ENCODE results near the gene COPZ2. TPM values are rescaled to one million over a fixed set of nuclear protein-coding genes. Genes with fewer than 3 reads are reported as not detected.

COPZ2 gene
- total and polyA plus RNA-seq, 11 donors, result 13.2 to 64.3 (median 48.2) TPM

DNA sequence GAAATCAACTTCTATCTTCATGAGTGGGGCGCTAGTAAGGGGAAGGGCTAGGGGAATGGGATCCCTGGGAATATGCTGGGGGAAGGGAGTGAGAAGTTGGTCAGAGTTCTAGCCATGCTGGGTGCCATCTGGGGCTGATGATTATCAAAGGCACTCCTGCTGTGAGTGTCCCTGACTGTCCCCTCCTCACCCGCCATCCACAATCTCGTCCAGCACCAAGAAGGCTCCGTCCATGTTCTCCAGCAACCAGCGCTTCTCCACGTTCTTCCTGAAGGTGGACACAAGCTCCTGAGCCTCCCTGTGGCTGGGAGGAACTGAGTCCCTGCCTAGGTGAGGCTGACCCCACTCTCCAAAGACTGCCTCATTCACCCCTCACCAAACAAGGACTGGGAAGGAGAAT lies 5.6 kb downstream of the COPZ2 start:
- 85 to 92% (median 90%) methylated on average over 6 of the region's 6 CpGs for WGBS, 4 donors
- DNase-seq (no peak), ATAC-seq (no peak)
- TF ChIP-seq, protein P1, sequence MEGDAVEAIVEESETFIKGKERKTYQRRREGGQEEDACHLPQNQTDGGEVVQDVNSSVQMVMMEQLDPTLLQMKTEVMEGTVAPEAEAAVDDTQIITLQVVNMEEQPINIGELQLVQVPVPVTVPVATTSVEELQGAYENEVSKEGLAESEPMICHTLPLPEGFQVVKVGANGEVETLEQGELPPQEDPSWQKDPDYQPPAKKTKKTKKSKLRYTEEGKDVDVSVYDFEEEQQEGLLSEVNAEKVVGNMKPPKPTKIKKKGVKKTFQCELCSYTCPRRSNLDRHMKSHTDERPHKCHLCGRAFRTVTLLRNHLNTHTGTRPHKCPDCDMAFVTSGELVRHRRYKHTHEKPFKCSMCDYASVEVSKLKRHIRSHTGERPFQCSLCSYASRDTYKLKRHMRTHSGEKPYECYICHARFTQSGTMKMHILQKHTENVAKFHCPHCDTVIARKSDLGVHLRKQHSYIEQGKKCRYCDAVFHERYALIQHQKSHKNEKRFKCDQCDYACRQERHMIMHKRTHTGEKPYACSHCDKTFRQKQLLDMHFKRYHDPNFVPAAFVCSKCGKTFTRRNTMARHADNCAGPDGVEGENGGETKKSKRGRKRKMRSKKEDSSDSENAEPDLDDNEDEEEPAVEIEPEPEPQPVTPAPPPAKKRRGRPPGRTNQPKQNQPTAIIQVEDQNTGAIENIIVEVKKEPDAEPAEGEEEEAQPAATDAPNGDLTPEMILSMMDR (IDR thresholded peaks at IDR 0.05), result no peak
- no peak for TF ChIP-seq POLR2A (IDR thresholded peaks at IDR 0.05)
- H3K27me3 ChIP-seq, result peaks cover 0 to 9% (median 0%) of the 10 kb centered on the region in 9 donors
- H3K36me3 ChIP-seq, result peaks cover 0 to 14% (median 0%) of the 10 kb centered on the region in 9 donors
- intact Hi-C loops (cut with DNase I), result no loop called here
- H3K9me3 ChIP-seq, result no peaks in the 10 kb centered on the region
- no peak overlapping the region for H3K4me3 ChIP-seq
- H3K27ac ChIP-seq, result peak overlapping the region in 1 of 12 donors; percentile 9
- peaks cover 0 to 19% (median 13%) of the 10 kb centered on the region in 12 donors for H3K4me1 ChIP-seq

DNA sequence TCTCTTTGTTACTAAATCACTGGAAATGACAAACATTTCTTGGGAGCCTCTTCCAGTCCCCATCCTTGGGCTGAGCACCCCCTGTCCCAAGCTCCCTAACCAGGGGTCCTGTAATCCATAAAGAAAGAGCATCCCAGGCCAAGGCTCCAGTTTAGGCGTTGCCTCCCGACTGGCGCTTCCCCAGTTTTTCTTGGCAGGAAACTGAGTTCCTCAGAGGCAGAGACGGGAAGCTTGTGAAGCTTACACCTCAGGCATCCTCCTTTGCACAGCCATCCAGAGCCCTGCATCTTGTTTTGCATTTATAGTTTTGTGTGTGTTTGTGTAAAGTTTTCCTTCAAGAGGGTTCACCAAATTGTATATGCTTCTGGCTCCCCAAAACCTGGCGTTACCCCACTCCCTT lies 7.1 kb downstream of the COPZ2 start:
- peak overlapping the region in 1 of 12 donors; percentile 1 for H3K4me3 ChIP-seq
- peaks cover 5 to 26% (median 21%) of the 10 kb centered on the region in 12 donors for H3K4me1 ChIP-seq
- peak in 2 of 5 donors; percentile 37 to 41 for DNase-seq
- intact Hi-C loops (cut with DNase I), result no loop called here
- H3K27me3 ChIP-seq, result peaks cover 0 to 3% (median 0%) of the 10 kb centered on the region in 9 donors
- TF ChIP-seq, protein P1 (IDR thresholded peaks at IDR 0.05), result no peak
- TF ChIP-seq POLR2A (IDR thresholded peaks at IDR 0.05), result no peak
- no peaks in the 10 kb centered on the region for H3K9me3 ChIP-seq
- ATAC-seq, result no peak
- peak overlapping the region in 7 of 12 donors; percentile 7 to 55 (median 44) for H3K27ac ChIP-seq
- H3K36me3 ChIP-seq, result peaks cover 0 to 14% (median 0%) of the 10 kb centered on the region in 9 donors
- WGBS, 4 donors, result 38 to 50% (median 40%) methylated on average over 5 of the region's 5 CpGs

DNA sequence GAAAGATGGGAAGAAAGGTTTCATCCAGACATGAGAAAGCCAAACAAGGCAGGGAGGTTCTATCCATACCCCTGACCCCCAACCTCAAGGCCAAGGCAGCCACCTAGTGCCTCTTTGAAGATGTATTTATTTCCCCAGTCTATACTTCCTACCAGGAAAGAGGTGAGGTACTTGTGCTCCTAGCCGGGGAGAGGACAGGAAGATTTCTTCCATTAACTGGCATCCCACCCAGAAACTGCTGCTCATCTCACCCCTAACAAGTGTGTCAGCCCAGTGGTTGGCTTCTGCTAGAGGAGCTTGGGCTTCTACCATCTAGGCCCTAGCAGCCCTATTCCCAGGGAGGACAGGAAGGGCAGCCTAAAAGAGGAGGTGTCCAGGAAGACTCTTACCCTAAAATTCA lies 8.9 kb downstream of the COPZ2 start:
- Histone ChIP-seq H3K4me3 (no peak overlapping the region), H3K4me1 (peaks cover 6 to 39% (median 34%) of the 10 kb centered on the region in 12 donors), H3K9me3 (no peaks in the 10 kb centered on the region), H3K27me3 (peaks cover 0 to 8% (median 0%) of the 10 kb centered on the region in 9 donors), H3K36me3 (peaks cover 0 to 13% (median 0%) of the 10 kb centered on the region in 9 donors), H3K27ac (no peak overlapping the region)
- 71 to 85% (median 76%) methylated on average over 1 of the region's 1 CpG for WGBS, 4 donors
- no peak for TF ChIP-seq POLR2A (IDR thresholded peaks at IDR 0.05)
- TF ChIP-seq, protein P1 (IDR thresholded peaks at IDR 0.05), result no peak
- ATAC-seq, result no peak
- intact Hi-C loops (cut with DNase I), result loop anchor here in 5 of 10 donors (5.0 to 10.0 kb wide), 2 partner anchors 586 to 589 kb away; partner anchors contain the start of genes HOXB8 (in 5 of the 5) and HOXB7 (in 3 of the 5)
- no peak for DNase-seq

DNA sequence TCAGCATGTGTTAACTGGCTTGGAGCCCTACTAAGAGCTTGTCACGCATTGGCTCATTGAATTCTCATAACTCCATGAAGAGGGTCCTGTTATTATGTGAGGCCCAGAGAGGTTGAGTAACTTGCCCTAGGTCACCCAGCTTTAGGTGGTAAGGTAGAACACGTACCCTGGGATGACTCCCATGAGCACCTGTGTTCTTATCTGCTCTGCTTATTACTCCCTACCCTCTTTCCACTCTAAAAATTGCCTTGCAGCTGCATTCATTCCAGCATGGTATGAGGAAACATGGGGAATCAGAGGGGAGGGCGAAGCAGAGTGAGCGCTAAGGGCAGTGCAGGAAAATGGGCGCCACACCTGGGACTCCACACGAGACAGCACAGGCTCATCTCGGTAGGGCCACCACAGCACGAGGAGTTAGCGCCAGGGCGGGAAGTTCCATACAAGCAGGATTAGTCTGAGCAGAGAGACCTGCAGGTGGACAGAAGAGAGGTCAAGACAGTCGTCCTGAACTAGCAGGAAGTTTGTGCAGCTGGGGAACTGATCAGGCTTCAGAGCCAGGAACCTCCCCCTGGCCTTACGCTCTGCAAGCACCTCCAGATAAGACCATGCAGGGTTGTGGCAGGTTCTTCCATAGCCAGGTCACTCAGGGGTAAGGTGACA lies 10.1 kb downstream of the COPZ2 start:
- Histone ChIP-seq H3K27ac (no peak overlapping the region), H3K36me3 (peaks cover 0 to 8% (median 0%) of the 10 kb centered on the region in 9 donors), H3K4me1 (peaks cover 6 to 50% (median 42%) of the 10 kb centered on the region in 12 donors), H3K27me3 (peaks cover 0 to 20% (median 0%) of the 10 kb centered on the region in 9 donors), H3K9me3 (no peaks in the 10 kb centered on the region), H3K4me3 (no peak overlapping the region)
- no peak for ATAC-seq
- WGBS, 4 donors, result 70 to 85% (median 75%) methylated on average over 11 to 12 of the region's 12 CpGs
- intact Hi-C loops (cut with DNase I), result loop anchor here in 8 of 10 donors (2.0 to 10.0 kb wide), 5 partner anchors 47 to 590 kb away; partner anchors contain the start of genes HOXB8 (in 5 of the 8), HOXB7 (in 3 of the 8) and CBX1 (in 1 of the 8)
- DNase-seq, result no peak
- no peak for TF ChIP-seq POLR2A (IDR thresholded peaks at IDR 0.05)
- TF ChIP-seq, protein P1 (IDR thresholded peaks at IDR 0.05), result no peak
